ENCODE results near the gene FAM111A. TPM values are rescaled to one million over a fixed set of nuclear protein-coding genes. Genes with fewer than 3 reads are reported as not detected.

The FAM111A gene
- total and polyA plus RNA-seq, 10 of the 15 experiments (the other 5 are each of a cell fraction or from before 2014, with no cell fraction given) = 26.6 to 95.0 (median 67.5) TPM

DNA sequence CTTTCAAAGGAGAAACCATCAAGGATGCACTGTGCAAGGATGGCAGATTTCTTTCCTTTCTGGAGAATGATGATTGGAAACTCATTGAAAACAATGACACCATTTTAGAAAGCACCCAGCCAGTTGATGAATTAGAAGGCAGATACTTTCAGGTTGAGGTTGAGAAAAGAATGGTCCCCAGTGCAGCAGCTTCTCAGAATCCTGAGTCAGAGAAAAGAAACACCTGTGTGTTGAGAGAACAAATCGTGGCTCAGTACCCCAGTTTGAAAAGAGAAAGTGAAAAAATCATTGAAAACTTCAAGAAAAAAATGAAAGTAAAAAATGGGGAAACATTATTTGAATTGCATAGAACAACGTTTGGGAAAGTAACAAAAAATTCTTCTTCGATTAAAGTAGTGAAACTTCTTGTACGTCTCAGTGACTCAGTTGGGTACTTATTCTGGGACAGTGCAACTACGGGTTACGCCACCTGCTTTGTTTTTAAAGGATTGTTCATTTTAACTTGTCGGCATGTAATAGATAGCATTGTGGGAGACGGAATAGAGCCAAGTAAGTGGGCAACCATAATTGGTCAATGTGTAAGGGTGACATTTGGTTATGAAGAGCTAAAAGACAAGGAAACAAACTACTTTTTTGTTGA lies 9.8 kb downstream of the FAM111A start:
- no peak for DNase-seq (ENCODE audit: low read depth, low spot score)
- POLR2A ChIA-PET = interaction anchor here (0.5 to 1.4 kb wide), 3 partner anchors 8 to 52 kb away, joined by 3 to 5 read pairs (median 3); no protein-coding TSS in a partner anchor
- CTCF ChIA-PET = interaction anchor here (0.9 to 2.9 kb wide), 11 partner anchors 8 to 94 kb away, joined by 3 to 17 read pairs (median 7); partner anchors contain the start of genes DTX4, FAM111A and FAM111B
- RAD21 ChIA-PET (ENCODE audit: unreplicated experiment) = interaction anchor here (1.1 to 2.1 kb wide), 6 partner anchors 8 to 34 kb away, joined by 3 to 11 read pairs (median 3); partner anchors contain the start of gene FAM111A
- Histone ChIP-seq H3K79me2 (ENCODE audit: control insufficient read depth, insufficient read depth, low read length) (peaks cover 27% of the 10 kb centered on the region), H3K9ac (ENCODE audit: control insufficient read depth, insufficient read depth, low read length) (peak overlapping the region; percentile 48; the same call in 1 of the 2 replicates), H3K27ac (ENCODE audit: control insufficient read depth, insufficient read depth) (peak overlapping the region; percentile 83), H2AFZ (ENCODE audit: control insufficient read depth, low read depth, low read length) (peak overlapping the region; percentile 6), H3K36me3 (ENCODE audit: control insufficient read depth in 2 of 2, insufficient read depth in 2 of 2, low read length in 1 of 2) (no peaks in the 10 kb centered on the region), H3K4me3 (peak overlapping the region; percentile 44; the same call in 1 of the 2 replicates), H4K20me1 (ENCODE audit: control insufficient read depth, insufficient read depth) (no peaks in the 10 kb centered on the region), H3K4me2 (ENCODE audit: control insufficient read depth, insufficient read depth) (peak overlapping the region; percentile 84), H3K4me1 (ENCODE audit: control insufficient read depth, insufficient read depth, low read length) (peaks cover 28% of the 10 kb centered on the region), H3K9me3 (replicated peaks; ENCODE audit: control insufficient read depth, insufficient read depth, low read length) (no peaks in the 10 kb centered on the region), H3K27me3 (replicated peaks in 1 of 2; ENCODE audit: control insufficient read depth in 2 of 2, insufficient read depth in 2 of 2, low read length in 1 of 2) (no peaks in the 10 kb centered on the region)
- ATAC-seq = peak; percentile 91
- SMC1A ChIA-PET (ENCODE audit: uncharacterized antibody, unreplicated experiment) = interaction anchor here (1.0 to 2.8 kb wide), 10 partner anchors 10 to 70 kb away, joined by 3 to 17 read pairs (median 4); partner anchors contain the start of genes DTX4 and FAM111A
- WGBS (ENCODE audit: insufficient coverage, insufficient replicate concordance, low lambda C conversion rate, missing lambda C conversion rate) = 13% methylated on average over 8 of the region's 8 CpGs
- in situ Hi-C loops (cut with MboI) (loop anchor here (10.0 kb wide), 1 partner anchor 498 kb away; no protein-coding TSS in a partner anchor), intact Hi-C loops (cut with micrococcal nuclease; ENCODE audit: unreplicated experiment) (loop anchor here (1.0 kb wide), 1 partner anchor 8 kb away; no protein-coding TSS in a partner anchor)
- no TSS peak for BruUV-seq (replicated peaks)
- peak; percentile 77 for FAIRE-seq
- TF ChIP-seq NR2C1 (IDR thresholded peaks at IDR 0.05) (no peak), CREM (IDR thresholded peaks at IDR 0.05; ENCODE audit: low read depth) (no peak), SREBF2 (IDR thresholded peaks at IDR 0.05; ENCODE audit: low read length) (no peak), DPF2 (IDR thresholded peaks at IDR 0.05) (no peak; the same call in 1 of the 2 replicates), JUNB (IDR thresholded peaks at IDR 0.05) (peak; percentile 54), BHLHE40 (IDR thresholded peaks at IDR 0.05; ENCODE audit: borderline replicate concordance in 1 of 2, low read depth in 2 of 2, low read length in 1 of 2) (peak in 1 of 2 experiments; percentile 7; a peak in 1 of 4 replicates), ZNF274 (IDR thresholded peaks at IDR 0.05; ENCODE audit: insufficient read depth, insufficient read length) (no peak), YY1 (IDR thresholded peaks at IDR 0.05; ENCODE audit: low read depth, low read length) (0 out of 2 replicates have a peak, but pooled peaks have one; percentile 44), CREB1 (IDR thresholded peaks at IDR 0.05; ENCODE audit: low read depth) (no peak), STAT3 (IDR thresholded peaks at IDR 0.05; ENCODE audit: low read depth, low read length) (no peak), ZNF622 (IDR thresholded peaks at IDR 0.05) (no peak), POLR2A (IDR thresholded peaks at IDR 0.05; ENCODE audit: low read depth, low read length) (0 out of 2 replicates have a peak, but pooled peaks have one; percentile 6), RUNX3 (IDR thresholded peaks at IDR 0.05; ENCODE audit: low read length) (no peak), RELA (IDR thresholded peaks at IDR 0.05; ENCODE audit: borderline replicate concordance, partially characterized antibody) (no peak), BRCA1 (IDR thresholded peaks at IDR 0.05; ENCODE audit: low read depth, low read length) (no peak), CHD1 (IDR thresholded peaks at IDR 0.05; ENCODE audit: low read depth, low read length) (no peak), POLR2AphosphoS5 (IDR thresholded peaks at IDR 0.05; ENCODE audit: low read length) (no peak), SREBF1 (IDR thresholded peaks at IDR 0.05; ENCODE audit: low read length) (no peak)
- TF ChIP-seq, protein P1, sequence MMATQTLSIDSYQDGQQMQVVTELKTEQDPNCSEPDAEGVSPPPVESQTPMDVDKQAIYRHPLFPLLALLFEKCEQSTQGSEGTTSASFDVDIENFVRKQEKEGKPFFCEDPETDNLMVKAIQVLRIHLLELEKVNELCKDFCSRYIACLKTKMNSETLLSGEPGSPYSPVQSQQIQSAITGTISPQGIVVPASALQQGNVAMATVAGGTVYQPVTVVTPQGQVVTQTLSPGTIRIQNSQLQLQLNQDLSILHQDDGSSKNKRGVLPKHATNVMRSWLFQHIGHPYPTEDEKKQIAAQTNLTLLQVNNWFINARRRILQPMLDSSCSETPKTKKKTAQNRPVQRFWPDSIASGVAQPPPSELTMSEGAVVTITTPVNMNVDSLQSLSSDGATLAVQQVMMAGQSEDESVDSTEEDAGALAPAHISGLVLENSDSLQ (IDR thresholded peaks at IDR 0.05) = no peak
- TF ChIP-seq, protein P2, sequence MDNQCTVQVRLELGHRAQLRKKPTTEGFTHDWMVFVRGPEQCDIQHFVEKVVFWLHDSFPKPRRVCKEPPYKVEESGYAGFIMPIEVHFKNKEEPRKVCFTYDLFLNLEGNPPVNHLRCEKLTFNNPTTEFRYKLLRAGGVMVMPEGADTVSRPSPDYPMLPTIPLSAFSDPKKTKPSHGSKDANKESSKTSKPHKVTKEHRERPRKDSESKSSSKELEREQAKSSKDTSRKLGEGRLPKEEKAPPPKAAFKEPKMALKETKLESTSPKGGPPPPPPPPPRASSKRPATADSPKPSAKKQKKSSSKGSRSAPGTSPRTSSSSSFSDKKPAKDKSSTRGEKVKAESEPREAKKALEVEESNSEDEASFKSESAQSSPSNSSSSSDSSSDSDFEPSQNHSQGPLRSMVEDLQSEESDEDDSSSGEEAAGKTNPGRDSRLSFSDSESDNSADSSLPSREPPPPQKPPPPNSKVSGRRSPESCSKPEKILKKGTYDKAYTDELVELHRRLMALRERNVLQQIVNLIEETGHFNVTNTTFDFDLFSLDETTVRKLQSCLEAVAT (IDR thresholded peaks at IDR 0.05) = no peak
- TF ChIP-seq, protein P3, sequence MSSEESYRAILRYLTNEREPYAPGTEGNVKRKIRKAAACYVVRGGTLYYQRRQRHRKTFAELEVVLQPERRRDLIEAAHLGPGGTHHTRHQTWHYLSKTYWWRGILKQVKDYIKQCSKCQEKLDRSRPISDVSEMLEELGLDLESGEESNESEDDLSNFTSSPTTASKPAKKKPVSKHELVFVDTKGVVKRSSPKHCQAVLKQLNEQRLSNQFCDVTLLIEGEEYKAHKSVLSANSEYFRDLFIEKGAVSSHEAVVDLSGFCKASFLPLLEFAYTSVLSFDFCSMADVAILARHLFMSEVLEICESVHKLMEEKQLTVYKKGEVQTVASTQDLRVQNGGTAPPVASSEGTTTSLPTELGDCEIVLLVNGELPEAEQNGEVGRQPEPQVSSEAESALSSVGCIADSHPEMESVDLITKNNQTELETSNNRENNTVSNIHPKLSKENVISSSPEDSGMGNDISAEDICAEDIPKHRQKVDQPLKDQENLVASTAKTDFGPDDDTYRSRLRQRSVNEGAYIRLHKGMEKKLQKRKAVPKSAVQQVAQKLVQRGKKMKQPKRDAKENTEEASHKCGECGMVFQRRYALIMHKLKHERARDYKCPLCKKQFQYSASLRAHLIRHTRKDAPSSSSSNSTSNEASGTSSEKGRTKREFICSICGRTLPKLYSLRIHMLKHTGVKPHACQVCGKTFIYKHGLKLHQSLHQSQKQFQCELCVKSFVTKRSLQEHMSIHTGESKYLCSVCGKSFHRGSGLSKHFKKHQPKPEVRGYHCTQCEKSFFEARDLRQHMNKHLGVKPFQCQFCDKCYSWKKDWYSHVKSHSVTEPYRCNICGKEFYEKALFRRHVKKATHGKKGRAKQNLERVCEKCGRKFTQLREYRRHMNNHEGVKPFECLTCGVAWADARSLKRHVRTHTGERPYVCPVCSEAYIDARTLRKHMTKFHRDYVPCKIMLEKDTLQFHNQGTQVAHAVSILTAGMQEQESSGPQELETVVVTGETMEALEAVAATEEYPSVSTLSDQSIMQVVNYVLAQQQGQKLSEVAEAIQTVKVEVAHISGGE (CRISPR knock-in tag; IDR thresholded peaks at IDR 0.05) = no peak

All from GM12878 (cell line).